Stimulated activated CD4-positive, alpha-beta T cell treated with anti-CD3 and anti-CD28 coated beads, Interleukin-2, amount 100 ng/mL, for 24 hours (primary cell): ENCODE measurements around the gene MED27.

Source experiments
- DNase-seq, 2 donors: peaks; one replicate each; pipeline ENCODE4 v3.0.0-alpha.2; 2020

Gene MED27

GRCh38 chr9:132040808-132041207 lies 38.9 kb downstream of the MED27 start:
- no peak for DNase-seq

GRCh38 chr9:132040246-132040645 lies 39.4 kb downstream of the MED27 start:
- DNase-seq = no peak

GRCh38 chr9:132039284-132039683 lies 40.4 kb downstream of the MED27 start:
- DNase-seq = no peak

DNA sequence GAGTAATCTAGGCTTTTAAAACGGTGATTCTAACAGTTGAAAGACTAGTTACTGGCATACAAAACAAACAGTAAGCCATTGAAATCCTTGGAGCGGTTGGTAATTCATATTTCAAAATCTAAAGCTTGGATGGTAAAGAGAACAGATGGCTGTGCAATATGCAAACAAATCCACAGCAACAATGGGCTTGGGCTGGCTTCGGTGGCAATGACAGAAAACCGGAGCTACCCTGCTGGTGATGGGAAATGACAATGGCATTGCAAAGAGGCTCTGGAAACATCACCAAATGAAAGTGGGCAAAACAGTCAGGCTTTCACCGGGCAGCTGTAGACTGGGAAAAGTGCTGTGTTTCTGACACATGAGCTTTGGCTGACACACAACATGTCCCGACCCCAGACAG lies 42.2 kb downstream of the MED27 start:
- no peak for DNase-seq

DNA sequence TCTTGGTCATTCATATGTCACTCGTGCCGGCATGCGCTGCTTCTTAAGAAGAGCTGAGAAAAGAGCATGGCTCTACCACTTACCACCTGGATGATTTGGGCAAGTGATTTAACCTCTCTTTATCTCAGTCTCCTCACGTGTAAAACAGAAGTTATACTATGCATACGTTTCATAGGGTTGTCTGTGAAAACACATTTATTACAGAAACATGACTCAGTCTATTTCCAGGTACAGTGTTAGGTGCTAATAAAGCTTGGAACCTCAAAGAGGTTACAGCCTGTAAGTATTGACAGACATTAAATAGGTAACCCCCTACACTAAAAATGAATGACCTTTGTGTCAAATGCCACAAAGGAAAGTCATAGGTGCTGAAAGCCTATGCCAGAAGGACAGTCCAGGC lies 43.1 kb downstream of the MED27 start:
- DNase-seq = no peak

DNA sequence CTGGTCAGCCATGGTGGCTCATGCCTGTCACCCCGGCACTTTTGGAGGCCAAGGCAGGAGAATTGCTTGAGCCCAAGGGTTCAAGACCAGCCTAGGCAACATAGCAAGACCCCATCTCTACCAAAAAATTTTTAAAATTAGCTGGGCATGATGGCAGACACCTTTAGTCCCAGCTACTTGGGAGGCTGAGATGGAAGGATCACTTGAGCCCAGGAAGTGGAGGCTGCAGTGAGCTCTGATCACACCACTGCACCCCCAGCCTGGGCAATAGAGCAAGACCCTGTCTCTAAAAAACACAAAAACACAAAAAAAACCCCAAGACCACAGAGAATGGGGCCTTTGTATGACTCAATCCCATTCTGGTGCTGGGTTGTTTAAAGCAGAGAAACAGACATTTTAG lies 44.0 kb downstream of the MED27 start:
- no peak for DNase-seq

GRCh38 chr9:132032238-132032950 lies 47.3 kb downstream of the MED27 start:
- no peak for DNase-seq

GRCh38 chr9:132031467-132032237 lies 48.0 kb downstream of the MED27 start:
- DNase-seq = no peak

DNA sequence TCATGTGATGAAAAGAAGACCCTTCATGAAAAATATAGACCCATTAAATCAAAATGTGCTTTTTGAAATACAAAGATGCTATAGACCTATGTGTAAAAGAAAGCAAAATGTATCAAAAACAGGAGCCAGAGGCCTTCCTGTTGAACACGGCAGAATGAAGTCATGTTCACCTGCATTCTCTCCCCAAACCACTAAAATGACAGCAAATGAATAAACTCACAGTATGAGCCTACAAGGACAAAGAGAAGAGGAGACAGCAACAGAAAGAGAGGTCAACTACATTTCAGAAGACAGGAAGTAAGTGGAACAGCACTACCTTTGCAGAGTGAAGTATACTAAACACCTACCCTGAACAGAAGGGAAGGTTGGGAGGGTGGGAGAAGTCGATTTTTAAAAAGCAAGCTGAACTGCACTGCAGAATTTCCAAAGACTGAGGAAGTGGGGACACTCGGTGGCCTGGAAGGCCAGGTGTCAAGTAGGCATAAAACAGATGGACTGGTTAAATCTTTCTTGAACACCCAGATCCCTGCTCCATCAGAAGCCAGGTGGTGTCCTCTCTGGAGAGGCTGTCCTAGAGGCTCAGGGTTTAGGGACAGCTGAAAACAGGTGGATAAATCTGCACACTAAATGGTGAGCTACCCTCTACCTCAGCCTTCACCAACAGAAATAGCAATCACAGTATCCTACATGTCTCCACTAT lies 48.9 kb downstream of the MED27 start:
- DNase-seq = no peak

DNA sequence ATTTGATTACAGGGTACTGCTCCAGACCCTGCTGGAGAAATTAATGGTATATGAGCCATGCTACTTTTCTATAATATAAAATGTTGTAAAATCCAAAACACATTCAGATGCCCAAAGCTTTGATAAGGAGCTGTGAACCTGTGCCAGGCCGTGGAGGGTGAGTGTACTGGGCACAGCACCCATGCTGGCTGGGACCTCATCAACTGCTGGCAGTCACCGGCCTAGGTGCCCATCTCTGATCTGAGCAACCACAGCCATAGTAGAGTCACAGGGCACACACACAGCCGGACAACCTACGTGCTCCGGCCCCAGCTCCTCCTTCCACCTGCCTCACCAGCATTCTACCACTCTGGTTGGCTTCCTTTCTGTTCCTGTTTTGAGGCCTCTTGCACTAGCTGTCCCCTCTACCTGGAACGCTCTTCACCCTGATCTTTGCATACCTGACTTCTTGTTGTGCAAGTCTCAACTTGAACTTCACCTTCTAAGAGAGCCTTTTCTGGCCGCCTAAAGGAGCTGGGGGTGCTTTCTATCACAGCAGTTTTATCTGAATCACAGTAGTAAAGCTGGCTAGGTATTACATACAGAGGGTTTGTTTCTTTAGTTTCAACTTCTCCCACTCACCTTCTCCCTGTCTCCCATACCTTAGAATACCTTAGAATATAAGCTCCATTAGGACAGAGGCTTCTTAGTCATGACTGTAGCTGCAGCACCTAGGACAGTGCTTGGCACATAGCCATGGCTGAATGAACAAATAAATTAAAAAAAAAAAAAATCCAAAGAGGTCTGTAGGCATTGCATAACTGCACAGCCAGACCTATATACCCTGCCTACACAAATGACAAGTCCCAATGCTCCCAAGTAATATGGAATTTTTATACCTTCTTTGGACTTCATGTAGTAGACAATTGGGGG lies 51.7 kb downstream of the MED27 start:
- DNase-seq = no peak

DNA sequence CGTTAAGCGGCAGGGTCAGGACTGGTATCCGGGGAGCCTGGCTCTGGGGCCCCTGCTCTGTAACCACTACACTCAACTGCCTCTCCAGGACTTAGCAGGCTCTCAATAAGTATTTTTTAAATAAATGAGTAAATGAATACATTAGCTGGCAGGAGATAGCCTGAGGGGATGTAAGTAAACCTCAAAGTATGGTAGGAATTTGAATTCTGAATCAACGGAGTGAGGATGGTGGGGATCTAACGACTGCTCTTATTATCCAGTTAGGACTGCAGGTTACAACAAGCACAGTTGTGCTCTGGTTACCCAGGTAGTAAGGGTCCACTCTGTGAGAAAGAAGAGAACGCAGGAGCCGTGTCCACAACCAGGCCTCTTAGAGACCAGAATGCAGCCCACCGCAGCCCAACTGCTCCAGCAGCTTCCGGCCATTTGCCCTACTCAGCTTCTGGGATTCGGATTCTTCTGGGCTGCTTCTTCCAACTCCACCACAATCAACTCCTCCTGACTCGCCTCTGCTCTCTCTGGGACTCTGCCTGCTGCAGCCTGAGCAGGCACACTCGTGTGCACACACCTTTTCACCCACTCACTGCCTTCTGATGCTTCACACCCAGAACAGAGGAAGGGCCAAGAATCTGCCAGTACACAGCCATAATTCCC lies 52.6 kb downstream of the MED27 start:
- no peak for DNase-seq

DNA sequence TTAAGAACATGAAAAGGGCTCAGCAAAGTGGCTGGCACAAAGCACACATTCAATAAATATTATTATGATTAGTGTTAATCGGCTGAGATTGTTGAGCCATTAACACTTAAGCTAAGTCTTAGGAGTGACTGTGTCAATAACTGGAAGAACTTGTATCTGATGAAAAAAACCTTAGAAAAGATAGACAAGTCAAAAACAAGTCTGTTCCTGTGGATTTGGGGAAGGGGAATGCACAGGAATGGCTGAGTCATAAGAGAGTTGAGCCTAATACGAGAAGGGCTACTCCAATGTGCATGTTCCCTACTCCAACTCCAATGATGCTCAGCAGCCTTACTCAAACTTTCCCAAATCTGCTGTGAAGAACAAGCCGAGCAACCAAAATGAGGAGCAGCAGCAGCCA lies 53.9 kb downstream of the MED27 start:
- DNase-seq = no peak

GRCh38 chr9:132024589-132024988 lies 55.1 kb downstream of the MED27 start:
- no peak for DNase-seq

DNA sequence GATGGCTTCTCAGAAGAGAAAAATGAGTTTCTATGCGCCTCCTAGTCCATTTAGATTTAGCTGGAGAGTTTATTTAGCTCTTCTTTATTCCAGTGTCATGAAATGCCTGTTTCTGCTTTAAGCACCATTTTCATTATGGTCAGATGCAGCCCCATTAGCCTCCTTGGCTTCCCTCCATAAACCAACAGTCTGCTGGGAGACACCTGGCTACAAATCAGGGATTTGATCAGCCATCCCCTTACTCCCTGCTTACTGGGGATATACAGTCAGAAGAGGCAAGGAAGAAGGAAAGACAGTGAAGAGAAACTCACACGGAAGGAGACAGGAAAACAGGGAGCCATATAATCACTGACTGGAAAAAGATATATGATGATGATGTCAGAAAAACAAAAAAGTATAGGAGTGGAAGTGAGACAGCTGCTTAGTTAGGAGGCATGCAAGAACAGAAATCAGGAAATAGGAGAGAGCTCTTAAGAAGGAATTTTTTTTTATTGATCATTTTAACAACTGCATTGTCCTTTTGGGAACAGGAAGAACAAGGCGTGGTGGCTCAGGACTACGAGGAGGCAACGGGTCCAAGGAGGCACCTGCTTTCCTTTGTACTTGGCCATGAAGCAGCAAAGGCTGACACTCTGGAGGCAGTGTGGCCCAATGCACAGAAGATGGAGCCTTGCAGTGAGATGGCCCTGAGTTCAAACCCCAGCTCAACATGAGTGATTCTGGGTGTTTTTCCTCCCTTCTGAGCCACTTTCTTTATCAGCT lies 56.1 kb downstream of the MED27 start:
- no peak for DNase-seq

DNA sequence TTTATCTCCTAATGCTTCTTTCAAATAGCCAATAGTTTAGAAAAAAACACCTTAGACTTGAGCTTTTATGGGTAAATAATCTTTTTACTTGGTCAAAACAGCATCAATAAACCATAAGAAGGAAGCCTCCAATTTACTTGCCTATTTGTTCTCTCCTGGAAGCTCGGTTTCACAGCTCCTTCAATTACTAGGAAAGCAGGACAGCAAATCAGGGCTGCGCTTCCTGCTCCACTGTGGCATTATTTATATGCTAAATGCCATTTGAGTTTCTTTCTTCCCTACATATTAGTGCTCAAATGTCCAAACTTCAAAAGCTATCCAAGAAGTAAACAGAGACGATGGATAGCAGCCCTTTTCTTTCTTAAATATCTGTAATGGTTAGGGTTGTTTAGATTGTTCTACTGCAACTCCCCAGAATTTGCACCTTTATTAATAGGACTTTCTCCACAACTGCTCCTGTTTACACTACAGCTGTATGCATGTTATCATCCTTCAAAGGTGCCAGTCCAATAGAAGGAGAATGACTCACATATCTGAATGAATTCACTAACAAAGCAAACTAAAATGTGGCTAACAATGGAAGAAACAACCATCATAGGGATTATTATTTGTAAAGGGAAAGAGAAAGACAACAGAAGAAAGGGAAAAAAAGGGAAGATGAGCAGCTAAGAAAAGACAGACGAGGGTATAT lies 58.7 kb downstream of the MED27 start:
- DNase-seq = no peak

GRCh38 chr9:132020272-132020671 lies 59.4 kb downstream of the MED27 start:
- no peak for DNase-seq

DNA sequence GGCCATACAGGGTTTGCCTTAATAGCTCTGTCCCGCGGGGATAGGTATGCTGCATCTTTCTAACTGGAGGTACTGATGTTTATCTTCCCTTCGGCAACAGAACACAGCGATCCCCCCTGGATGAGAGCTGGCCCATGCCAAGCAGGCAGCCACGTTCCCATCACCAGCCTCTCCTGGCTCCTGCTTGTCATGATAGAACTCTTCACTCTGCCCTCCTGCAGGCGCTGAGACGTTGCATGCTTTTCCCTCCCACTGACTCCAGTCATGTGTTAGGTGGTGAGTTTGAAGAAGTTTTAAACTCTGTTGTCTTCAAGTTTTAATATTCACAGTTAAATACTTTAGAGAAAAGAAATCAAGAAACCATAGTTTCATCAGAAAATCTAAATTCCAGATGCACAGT lies 60.0 kb downstream of the MED27 start:
- DNase-seq = no peak

DNA sequence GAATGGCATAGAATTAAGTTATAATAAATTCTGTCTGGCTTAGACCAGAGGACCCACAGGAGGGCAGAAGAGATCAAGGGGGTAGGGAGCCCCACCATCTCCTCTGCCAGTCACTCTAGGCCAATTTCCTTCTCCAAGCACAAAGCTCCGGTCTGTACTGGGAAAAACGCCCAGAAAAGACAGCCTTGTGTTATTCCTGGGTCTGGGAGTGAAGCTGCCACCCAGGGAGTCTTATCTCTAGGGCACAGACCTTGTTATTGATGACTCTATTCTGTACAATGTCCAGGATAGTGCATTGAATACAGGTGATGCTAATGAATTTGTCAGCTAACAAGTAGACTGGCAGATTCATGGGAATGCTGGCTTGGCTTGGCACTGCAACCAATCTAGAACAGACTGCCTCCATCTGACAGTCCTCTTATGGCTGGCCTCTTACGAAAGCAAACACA lies 60.7 kb downstream of the MED27 start:
- no peak for DNase-seq

DNA sequence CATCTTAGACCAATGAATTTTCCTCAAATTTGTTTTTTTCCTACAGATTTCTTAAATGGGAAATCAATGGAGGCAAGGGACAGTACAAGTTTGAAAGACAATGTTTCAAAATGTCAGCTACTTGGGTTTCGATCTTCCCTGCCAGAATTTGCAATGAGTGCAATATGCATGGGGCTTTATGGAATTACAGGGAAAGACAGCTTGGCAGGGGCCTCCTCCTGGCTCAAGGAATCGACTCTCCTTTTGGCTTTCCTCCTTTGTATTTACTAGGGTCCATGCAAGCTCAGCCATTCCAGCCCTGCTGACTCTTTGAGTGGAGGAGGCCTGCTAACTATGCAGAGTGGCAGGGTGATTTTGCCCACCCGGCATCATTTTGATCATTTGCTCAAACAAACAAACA lies 63.2 kb downstream of the MED27 start:
- no peak for DNase-seq

GRCh38 chr9:132015866-132016265 lies 63.8 kb downstream of the MED27 start:
- DNase-seq = no peak
